DMS153 (cell line): ENCODE results near the gene ODAD2.
"Not testable (repeated sequence)": the region's sequence is repeated elsewhere in the genome, so short reads cannot be mapped to it uniquely, and the experiment has no call there.

Experiments
- DNase-seq: peaks from one replicate; lab custom pipeline; 2025; lab: John Stamatoyannopoulos, UW

The ODAD2 gene

GRCh38 chr10:27998954-27999275 lies at the start of gene ODAD2:
Gene ODAD2, minus strand, starts transcription at chr10:27999079. Its CDS starts 3,937 bp downstream, at chr10:27995142.
- DNase-seq, result no peak

DNA sequence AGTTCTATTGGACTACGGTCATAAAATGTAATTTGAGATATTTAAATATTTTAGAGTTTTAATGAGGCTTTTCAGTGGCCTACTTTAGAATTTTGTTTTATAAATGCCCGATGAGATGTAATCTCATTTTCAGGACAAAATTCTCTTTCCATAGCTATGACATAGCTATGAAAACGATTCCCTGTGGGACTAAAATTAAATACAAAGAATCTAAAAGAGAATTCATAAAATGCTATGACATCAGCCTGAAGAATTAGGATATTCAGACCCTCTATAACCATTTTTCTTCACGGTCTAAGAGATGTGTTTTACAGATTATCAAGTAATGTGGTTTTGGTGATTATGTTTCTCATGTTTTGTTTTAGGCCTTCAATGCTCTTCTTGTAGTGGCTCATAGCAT lies 48.2 kb upstream of the ODAD2 start:
- DNase-seq, result no peak

- no peak for DNase-seq
Measured at GRCh38 chr10:28046579-28046978, 47.7 kb upstream of the ODAD2 start.

DNA sequence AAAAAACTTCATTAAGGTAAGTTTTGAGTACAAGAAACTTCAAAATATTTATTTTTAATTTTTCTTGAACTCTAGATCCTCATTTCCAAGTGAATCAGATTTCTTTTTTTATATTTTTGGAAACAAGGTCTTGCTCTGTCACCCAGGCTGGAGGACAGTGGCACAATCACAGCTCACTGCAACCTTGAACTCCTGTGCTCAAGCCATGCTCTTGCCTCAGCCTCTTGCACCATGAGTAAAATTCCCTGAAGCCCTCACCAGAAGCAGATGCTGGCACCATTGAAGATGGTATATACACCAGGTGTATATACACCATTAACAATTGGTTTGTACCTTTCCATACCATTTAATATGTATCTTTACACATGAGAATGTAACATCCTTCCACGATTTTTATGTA lies 45.1 kb upstream of the ODAD2 start:
- DNase-seq, result no peak

GRCh38 chr10:28036587-28036986 lies 37.7 kb upstream of the ODAD2 start:
- no peak for DNase-seq

- DNase-seq, result no peak
Measured at GRCh38 chr10:28020993-28021982, 22.4 kb upstream of the ODAD2 start.

GRCh38 chr10:28020080-28020860 lies 21.4 kb upstream of the ODAD2 start:
- no peak for DNase-seq

DNA sequence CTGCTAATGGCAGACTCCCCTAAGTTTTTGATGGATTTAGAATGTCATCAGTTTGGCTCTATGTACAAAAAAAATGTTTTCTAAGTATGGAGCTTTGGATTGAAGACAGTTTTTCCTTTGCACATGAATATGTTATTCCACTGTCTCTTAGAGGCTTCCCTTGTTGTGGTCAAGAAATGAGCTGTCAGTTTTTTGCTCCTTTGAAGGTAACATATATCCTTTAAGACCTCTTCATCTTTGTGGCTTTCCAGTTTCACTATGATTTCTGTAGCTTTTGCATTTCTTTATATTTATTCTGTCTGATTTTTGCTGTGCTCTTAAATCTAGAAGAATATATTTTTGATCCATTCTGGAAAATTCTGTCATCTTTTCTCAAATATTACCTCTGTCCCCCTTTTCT lies 15.8 kb upstream of the ODAD2 start:
- DNase-seq, result no peak

DNA sequence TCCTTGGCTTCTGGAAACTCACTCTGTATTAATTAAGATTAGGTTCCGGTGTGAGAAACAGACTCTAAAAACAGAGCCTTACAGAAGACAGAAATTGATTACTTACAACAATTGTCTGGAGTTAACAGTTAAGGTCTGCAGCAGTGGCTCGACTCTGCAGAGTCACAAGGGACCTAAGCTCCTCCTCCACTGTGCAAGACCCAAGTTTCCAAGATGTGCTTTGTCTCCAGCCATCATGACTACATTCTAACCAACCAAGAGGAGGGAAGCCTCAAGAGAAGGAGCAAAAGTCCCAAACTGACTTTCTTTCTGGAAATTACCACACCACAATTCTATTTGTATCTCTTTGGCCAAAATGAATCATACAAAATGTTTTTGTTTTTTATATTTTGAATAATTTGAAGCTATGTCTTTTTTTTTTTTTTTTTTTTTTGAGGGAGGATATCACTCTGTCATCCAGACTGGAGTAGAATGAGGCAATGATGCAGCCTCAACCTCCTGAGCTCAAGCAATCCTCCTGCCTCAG lies 14.2 kb upstream of the ODAD2 start:
- DNase-seq, result no peak

- DNase-seq, result no peak
Measured at GRCh38 chr10:28010821-28011220, 11.9 kb upstream of the ODAD2 start.

DNA sequence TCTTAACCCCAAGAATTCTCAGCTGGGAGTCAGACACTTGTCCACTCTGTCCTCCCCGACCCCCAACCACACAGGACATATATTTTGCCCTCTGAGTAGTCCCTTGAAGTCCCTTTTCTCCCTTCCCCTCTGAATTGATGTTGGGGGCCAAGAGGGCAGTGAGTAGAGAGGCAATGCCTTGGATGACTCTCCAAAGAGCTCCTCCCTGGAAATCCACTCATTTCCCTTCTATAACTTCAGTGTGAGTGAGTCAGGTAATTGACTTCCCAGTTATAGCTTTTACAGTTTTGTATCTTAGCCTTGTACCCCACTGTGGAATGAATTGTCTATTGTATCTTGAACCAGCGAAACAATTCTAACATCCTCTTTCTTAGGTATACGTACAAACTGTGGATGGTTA lies 9.2 kb upstream of the ODAD2 start:
- DNase-seq, result no peak

DNA sequence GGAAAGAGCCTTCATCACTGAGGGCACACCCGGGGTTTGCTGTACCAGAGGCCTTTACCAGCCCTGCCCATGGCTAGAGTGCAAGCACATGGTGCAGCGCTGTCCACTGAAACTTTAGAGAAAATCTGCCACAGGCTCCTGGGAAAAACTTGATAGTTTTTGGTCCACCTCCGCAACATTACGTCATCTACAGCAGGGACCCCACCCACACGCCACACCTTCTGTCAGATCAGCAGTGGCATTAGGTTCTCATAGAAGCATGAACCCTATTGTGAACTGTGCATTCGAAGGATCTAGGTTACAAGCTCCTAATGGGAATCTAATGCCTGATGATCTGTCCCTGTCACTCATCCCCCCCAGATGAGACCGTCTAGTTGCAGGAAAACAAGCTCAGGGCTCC lies 2.5 kb upstream of the ODAD2 start:
- DNase-seq, result no peak

GRCh38 chr10:27998178-27998953 lies 513 bp downstream of the ODAD2 start:
- DNase-seq, result no peak

DNA sequence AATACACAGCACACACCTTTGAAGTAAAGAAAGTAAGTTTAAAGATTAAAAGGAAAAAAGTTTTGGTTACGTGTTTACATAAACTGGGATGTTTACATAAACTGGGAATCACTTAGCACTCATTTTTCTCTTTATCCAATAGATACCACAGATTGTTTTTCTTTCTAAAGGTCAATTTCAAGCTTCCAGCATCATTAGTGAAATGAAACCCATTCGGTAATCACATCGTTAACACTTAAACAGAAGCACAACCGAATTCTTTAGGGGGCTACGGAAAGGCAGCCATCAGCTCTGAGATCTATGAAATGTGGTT lies 1.1 kb downstream of the ODAD2 start:
- no peak for DNase-seq

DNA sequence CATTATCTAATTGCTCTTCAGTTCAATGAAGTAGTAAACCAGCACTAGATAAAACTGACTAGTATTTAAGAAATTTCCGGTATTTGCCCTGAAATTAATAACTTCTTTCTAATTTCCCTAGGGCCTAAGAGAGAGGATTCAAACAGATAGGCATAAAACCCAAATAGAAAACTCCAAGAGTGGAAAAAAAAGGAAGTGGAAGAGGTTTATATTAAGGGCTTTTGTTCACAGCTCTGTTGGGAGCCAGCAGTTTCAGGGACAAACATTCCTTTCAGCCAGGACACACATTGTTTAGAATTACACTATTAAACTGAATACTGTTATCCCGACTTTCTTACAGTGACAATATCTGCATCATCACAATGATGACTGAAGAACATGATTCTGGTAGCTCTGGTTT lies 3.6 kb downstream of the ODAD2 start:
- DNase-seq, result no peak

DNA sequence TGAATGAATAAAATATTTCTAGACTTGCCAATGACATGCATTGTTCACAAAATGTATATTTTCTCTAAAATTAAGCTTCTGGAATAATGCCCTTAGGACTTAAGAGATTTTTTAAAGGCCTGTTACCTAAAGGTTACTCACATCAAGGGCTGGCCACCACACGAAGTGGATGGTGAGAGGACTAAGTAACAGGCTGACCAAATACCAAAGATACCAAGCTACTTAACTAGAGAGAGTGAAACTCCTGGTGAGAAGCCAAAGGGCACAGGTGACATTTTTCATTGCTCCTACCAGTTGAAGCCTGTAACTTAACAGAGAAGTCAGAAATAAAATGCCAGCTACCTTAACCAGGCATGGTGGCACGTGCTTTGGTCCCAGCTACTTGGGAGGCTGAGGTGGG lies 9.5 kb downstream of the ODAD2 start:
- DNase-seq, result not testable (repeated sequence)

DNA sequence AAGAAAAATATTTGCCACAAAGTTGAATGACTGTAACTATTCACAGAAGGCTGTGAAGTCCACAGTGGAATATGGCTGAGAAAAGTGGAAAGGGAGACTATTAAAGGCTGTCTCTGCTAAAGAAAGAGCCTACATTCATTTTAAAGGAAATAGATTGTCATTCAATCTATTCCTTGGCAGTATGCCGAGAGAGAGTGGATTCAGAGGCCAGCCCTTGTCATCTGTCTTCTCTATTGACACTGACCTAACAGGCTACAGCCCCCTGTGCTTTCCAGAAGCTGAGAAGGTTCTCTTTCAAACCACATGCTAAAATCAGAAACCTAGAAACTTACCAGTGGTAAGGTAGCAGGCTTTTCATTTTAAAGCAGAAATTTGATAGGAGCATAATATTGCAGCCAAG lies 12.1 kb downstream of the ODAD2 start:
- DNase-seq, result peak; percentile 33

DNA sequence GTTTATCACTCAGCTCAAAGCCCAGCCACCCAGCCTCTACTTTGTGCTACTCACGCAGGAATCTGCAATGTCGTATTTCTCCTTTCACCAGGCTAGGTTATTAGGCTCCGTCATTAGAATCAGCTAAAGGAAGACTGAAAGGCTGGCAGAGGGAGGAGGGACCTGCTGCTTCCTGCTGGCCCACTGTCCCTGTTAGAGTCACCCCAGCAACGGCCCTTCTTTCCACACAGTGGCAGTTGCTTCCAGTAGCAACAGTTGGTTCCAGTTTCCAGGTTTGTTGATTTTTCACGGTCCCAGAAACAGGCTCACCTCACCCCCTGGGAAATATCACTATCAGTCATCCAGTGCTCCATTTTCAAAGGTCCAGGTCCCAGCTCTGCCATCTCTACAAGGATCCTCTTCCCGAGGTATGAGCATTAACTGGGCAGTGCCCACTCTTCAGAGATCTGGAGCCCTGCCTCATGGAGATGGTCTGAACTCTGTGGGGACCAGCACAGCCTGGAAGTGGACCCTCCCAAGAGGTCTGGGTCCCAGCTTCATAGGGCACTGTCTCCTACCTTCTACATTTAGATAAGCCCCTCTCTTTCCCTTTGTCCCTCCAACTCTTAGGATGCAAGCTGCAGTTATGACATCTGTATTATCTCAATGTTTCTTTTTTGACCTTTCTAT lies 15.9 kb downstream of the ODAD2 start:
- DNase-seq, result no peak

- DNase-seq, result no peak
Measured at GRCh38 chr10:27981744-27982143, 17.1 kb downstream of the ODAD2 start.

DNA sequence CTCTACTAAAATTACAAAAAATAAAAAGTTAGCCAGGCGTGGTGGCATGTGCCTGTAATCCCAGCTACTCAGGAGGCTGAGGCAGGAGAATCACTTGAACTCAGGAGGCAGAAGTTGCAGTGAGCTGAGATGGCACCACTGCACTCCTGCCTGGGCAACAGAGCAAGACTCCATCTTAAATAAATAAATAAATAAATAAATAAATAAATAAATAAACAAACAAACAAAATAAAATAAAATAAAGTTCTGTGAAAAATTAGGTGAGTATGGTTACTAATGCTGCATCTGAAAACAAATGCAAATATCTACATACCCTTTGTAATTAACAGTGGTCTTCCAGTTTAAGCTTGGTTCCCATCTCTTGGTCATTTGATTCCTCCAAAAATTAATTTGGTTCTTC lies 28.1 kb downstream of the ODAD2 start:
- not testable (repeated sequence) for DNase-seq

GRCh38 chr10:27969931-27970330 lies 28.9 kb downstream of the ODAD2 start:
- not testable (repeated sequence) for DNase-seq
